Mucosa of stomach (tissue), 1 donor: ENCODE data around the gene CBX7.

ENCODE experiments used
- H3K27me3 ChIP-seq: one replicate; pipeline ENCODE4 v1.7.0; 2013; ENCODE audit warnings: mild to moderate bottlenecking, low read length; ENCODE audit not compliant: control insufficient read depth, insufficient read depth
- H3K36me3 ChIP-seq: one replicate; pipeline ENCODE4 v1.7.0; 2013; ENCODE audit warnings: low read length; ENCODE audit not compliant: control insufficient read depth, insufficient read depth
- H3K4me1 ChIP-seq: one replicate; pipeline ENCODE4 v1.7.0; 2013; ENCODE audit warnings: mild to moderate bottlenecking, low read length; ENCODE audit not compliant: control insufficient read depth, insufficient read depth
- H3K4me3 ChIP-seq: one replicate; pipeline ENCODE4 v1.7.0; 2013; ENCODE audit warnings: low read length
- H3K9ac ChIP-seq: one replicate; pipeline ENCODE4 v1.7.0; 2013; ENCODE audit warnings: mild to moderate bottlenecking, low read length, moderate library complexity
- H3K9me3 ChIP-seq: one replicate; pipeline ENCODE4 v1.7.0; 2013; ENCODE audit warnings: mild to moderate bottlenecking, low read length, moderate library complexity; ENCODE audit not compliant: control insufficient read depth
- donor health status: Pancreatic carcinoma.

CBX7 gene

DNA sequence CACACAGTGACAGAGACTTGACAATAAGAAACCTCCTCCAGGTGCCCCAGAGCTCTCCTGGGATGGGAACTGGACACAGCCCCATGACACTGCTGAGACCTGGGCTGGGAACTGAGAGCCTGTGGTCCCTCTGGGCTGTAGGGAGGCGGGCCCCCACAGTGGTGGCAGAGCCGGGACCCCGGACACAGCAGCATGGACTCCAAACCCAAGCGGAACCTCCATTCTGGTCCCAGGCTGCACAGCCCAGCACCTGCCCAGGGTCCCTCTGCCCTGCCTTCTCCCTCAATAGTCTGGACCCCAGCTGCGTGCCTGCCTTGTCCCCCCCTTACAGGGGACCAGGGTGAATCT is 63.8 kb downstream of the CBX7 start:
- H3K27me3 ChIP-seq: peaks cover 11% of the 10 kb centered on the region
- no peaks in the 10 kb centered on the region for H3K36me3 ChIP-seq
- no peak overlapping the region for H3K4me3 ChIP-seq
- H3K4me1 ChIP-seq: no peaks in the 10 kb centered on the region
- H3K9me3 ChIP-seq: no peaks in the 10 kb centered on the region
- H3K9ac ChIP-seq: no peak overlapping the region

DNA sequence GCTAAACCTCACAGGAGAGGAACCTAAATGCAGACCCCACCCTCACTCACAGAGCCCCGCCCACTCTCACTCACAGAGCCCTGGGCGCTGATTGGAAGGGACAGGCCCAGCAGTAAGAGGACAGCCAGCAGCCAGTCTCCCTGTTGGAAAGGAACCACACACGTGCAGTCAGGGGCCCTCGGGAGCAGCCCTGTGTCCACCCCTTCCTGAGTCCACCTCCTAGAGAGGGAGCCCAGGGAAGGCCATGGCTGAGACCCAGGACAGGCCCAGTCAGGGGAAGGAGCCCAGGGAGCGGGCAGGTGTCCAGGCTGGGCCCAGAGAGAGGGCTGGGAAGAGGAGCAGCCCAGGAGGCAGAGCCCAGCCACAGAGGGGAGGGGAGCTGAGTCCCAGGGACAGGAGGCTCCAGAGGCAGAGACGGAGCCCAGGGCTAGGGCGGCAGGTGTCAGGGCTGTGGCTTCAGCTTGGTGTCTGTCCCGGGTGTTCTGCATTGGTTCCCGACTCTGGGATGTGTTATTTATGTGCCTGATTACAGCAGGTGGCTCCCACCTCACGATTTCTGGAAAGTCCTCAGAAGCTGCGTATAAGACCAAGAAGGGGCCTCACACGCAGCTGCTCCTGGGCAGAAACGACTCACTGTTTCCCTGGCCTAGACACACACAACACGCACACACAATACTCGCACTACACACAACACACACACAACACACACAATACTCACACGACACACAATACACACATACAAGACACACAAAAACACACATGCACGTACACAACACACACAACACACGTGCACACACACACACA is 64.4 kb downstream of the CBX7 start:
- no peaks in the 10 kb centered on the region for H3K4me1 ChIP-seq
- no peaks in the 10 kb centered on the region for H3K36me3 ChIP-seq
- H3K4me3 ChIP-seq: no peak overlapping the region
- no peaks in the 10 kb centered on the region for H3K9me3 ChIP-seq
- H3K9ac ChIP-seq: no peak overlapping the region
- peaks cover 11% of the 10 kb centered on the region for H3K27me3 ChIP-seq

DNA sequence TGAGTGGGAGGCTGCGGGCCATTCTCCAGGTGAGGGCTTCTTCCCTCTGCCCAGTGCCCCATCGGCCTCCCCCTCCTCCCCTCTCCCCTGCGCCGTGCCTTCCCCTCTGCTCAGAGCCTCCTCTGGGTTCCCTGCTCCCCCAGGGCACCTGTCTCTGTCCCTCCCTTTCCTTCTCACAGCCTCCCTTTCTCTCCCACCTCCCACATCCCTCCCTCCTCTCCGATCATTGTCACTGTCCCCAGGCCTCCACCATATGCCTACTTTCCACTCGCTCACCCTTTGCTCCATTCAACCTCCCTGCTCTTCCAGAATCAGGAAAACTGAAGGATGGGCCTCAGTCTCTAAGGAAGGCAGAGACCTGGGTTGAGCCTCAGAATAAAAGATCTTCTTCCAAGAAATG is 65.4 kb downstream of the CBX7 start:
- Histone ChIP-seq H3K36me3 (no peaks in the 10 kb centered on the region), H3K27me3 (peaks cover 10% of the 10 kb centered on the region), H3K4me3 (no peak overlapping the region), H3K4me1 (no peaks in the 10 kb centered on the region), H3K9me3 (no peaks in the 10 kb centered on the region), H3K9ac (no peak overlapping the region)

DNA sequence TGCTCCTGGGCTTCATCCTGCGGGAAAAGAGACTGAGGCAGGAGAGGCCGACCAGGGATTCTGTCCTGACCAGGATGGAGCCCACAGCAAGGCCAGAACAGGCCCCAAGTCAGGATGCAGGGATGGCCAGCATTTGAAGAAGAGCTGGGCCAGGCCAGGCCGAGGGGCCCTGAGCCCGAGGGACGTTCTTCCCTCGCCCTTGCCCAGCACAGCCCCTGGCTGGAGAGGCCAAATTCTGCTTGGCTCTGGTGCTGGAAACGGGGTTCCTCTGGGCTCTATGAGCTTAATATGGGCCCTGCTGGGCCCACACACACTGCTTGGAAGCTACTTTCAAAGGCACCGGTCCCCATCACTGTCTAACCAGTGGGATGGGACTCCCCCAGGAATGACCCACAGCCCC is 67.8 kb downstream of the CBX7 start:
- H3K4me1 ChIP-seq: no peaks in the 10 kb centered on the region
- no peaks in the 10 kb centered on the region for H3K36me3 ChIP-seq
- H3K9ac ChIP-seq: no peak overlapping the region
- no peak overlapping the region for H3K4me3 ChIP-seq
- no peaks in the 10 kb centered on the region for H3K9me3 ChIP-seq
- no peaks in the 10 kb centered on the region for H3K27me3 ChIP-seq

GRCh38 chr22:39083212-39084165 is 69.0 kb downstream of the CBX7 start:
- Histone ChIP-seq H3K4me1 (no peaks in the 10 kb centered on the region), H3K4me3 (no peak overlapping the region), H3K27me3 (no peaks in the 10 kb centered on the region), H3K9me3 (no peaks in the 10 kb centered on the region), H3K36me3 (no peaks in the 10 kb centered on the region), H3K9ac (no peak overlapping the region)

DNA sequence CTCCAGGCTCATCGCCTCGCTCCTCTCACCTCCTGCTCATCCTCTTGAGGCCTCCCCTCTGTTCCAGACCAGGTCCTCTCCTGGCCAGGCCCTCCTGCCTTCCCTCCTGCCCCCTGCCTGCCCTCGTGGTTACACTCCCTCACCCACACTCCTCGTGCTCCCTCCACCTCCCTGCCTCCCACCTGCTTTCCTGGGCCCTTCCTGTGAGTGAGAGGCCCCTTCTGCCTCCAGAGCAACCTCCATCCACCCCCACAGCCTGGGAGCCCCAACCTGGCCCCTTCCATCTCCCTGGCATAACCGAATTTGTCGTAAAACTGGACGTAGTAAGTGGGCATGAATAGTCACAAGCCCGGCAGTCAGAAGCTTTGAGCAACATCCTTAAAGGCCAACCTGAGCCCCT is 70.9 kb downstream of the CBX7 start:
- Histone ChIP-seq H3K4me1 (no peaks in the 10 kb centered on the region), H3K27me3 (no peaks in the 10 kb centered on the region), H3K4me3 (no peak overlapping the region), H3K36me3 (no peaks in the 10 kb centered on the region), H3K9ac (no peak overlapping the region), H3K9me3 (no peaks in the 10 kb centered on the region)

DNA sequence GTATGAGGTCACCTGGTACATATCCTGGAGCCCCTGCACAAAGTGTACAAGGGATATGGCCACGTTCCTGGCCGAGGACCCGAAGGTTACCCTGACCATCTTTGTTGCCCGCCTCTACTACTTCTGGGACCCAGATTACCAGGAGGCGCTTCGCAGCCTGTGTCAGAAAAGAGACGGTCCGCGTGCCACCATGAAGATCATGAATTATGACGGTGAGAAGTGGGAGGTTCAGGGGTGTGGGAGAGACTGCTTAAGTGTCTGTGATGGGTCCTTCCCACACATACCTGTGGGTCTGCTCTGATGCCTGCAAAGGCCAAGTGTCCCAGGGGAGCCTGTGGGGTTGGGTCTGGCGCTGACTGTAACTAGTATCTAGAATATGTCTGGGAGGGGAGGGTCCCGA is 71.5 kb downstream of the CBX7 start:
- no peak overlapping the region for H3K9ac ChIP-seq
- no peaks in the 10 kb centered on the region for H3K36me3 ChIP-seq
- no peaks in the 10 kb centered on the region for H3K27me3 ChIP-seq
- H3K4me1 ChIP-seq: no peaks in the 10 kb centered on the region
- no peak overlapping the region for H3K4me3 ChIP-seq
- H3K9me3 ChIP-seq: no peaks in the 10 kb centered on the region
